MM.1S (cell line): ENCODE results near the gene RAPGEF4.

Experiments used
- CTCF ChIP-seq: fragments of 300-600 bp; sonication (generic); IDR thresholded peaks from 2 replicates; pipeline ENCODE4 v1.5.1; 2016; ENCODE audit warnings: antibody characterized with exemption, low read length, mixed read lengths
- EZH2 ChIP-seq: fragments of 300-600 bp; sonication (generic); optimal IDR thresholded peaks from 2 replicates; pipeline ENCODE3; 2017; ENCODE audit warnings: low read depth, mild to moderate bottlenecking, antibody characterized with exemption, low read length, mixed read lengths
- EZH2phosphoT487 ChIP-seq: fragments of 300-600 bp; sonication (generic); IDR thresholded peaks from 2 replicates; pipeline ENCODE4 v1.6.1; 2018; ENCODE audit warnings: antibody characterized with exemption, low read length

GRCh38 chr2:173030561-173031490, 295.2 kb downstream of the RAPGEF4 start:
- TF ChIP-seq CTCF (no peak), EZH2 (no peak), EZH2phosphoT487 (no peak)
